Transverse colon (tissue), 4 donors: ENCODE data around the gene FASTKD1. TPM values are rescaled to one million over a fixed set of nuclear protein-coding genes. Genes with fewer than 3 reads are reported as not detected.
"Not testable (repeated sequence)": the region's sequence is repeated elsewhere in the genome, so short reads cannot be mapped to it uniquely, and the experiment has no call there.

ENCODE experiments used
- DNase-seq: peaks from one replicate; pipeline ENCODE4 v3.0.0-alpha.2; 2019
- H3K27ac ChIP-seq, 4 donors: fragments of 200-600 bp; sonication (generic); 2 replicates each; pipeline ENCODE4 v1.5.1; 2016 to 2018; ENCODE audit warnings: inconsistent platforms in 4 of 4
- H3K27me3 ChIP-seq: fragments of 200-600 bp; sonication (generic); 2 replicates; pipeline ENCODE4 v1.5.1; 2017; ENCODE audit warnings: inconsistent platforms
- H3K36me3 ChIP-seq, 4 donors: fragments of 200-600 bp; sonication (generic); 2 replicates each; pipeline ENCODE4 v1.5.1; 2017 to 2019; ENCODE audit warnings: inconsistent platforms in 4 of 4
- H3K4me1 ChIP-seq, 4 donors: fragments of 200-600 bp; sonication (generic); 2 replicates each; pipeline ENCODE4 v1.5.1; 2017 to 2020; ENCODE audit warnings: inconsistent platforms in 4 of 4
- H3K4me3 ChIP-seq, 4 donors: fragments of 200-600 bp; sonication (generic); 1 replicate in 1 of 4; 2 replicates in 3 of 4; pipeline versions ENCODE4 v1.5.1 to v1.6.1; 2017 to 2019; ENCODE audit warnings: inconsistent platforms in 4 of 4
- H3K9me3 ChIP-seq, 2 donors: fragments of 200-600 bp; sonication (generic); 2 replicates each; pipeline ENCODE4 v1.5.1; 2017 to 2019; ENCODE audit warnings: inconsistent platforms in 2 of 2
- EP300 ChIP-seq: sonication (generic); formaldehyde crosslinking; IDR thresholded peaks from one replicate; pipeline ENCODE4 v1.6.1; 2017; ENCODE audit warnings: antibody characterized with exemption, low read depth
- POLR2A ChIP-seq: fragments of 450-650 bp; IDR thresholded peaks from one replicate; pipeline ENCODE4 v1.6.1; 2016; ENCODE audit warnings: antibody characterized with exemption, mild to moderate bottlenecking, moderate library complexity
- POLR2AphosphoS5 ChIP-seq, 3 donors: sonication (generic); formaldehyde crosslinking; IDR thresholded peaks; one replicate each; pipeline ENCODE4 v1.6.1; 2016; ENCODE audit warnings: antibody characterized with exemption in 3 of 3
- WGBS, 2 donors: methylation state at CpG; one replicate each; pipeline ENCODE4 v1.1.5; 2018; ENCODE audit warnings: low coverage in 1 of 2; 5-methylcytosine and 5-hydroxymethylcytosine counted together
- in situ Hi-C, 4 donors: fragments of 200-750 bp; cut with MboI; loops; one replicate each; pipeline versions ENCODE4 v1.15.0 to v1.15.1; 2017; ENCODE audit warnings: low sequenced_read_pairs in 3 of 4, low pct_ligation_motif_present in 1 of 4, low pct_unique_long_range_greater_than_20kb in 1 of 4
- intact Hi-C: fragments of 100-400 bp; cut with DNase I; formaldehyde crosslinking; loops from one replicate; pipeline ENCODE4 v1.15.1; 2023; ENCODE audit warnings: low total_unique reads
- total RNA-seq, 4 donors: library from RNA; depleted of rRNA; stranded (reverse); fragments of >200 nt; gene quantifications; one replicate each; pipeline ENCODE4 v1.1.0, GENCODE V29; 2016
- TF ChIP-seq, protein P1 (sequence below), 5 experiments: fragments of 200-600 bp in 3 of 5; fragments of 450-650 bp in 2 of 5; sonication (generic) in 3 of 5; IDR thresholded peaks; 1 replicate in 2 of 5; 2 replicates in 3 of 5; pipeline ENCODE4 v1.5.1; 2016 to 2017; ENCODE audit warnings: antibody characterized with exemption in 5 of 5, inconsistent platforms in 3 of 5, mild to moderate bottlenecking in 2 of 5, moderate library complexity in 1 of 5

The FASTKD1 gene
- total RNA-seq, 4 donors from 2014 or later = 19.5 to 77.2 (median 64.7) TPM

DNA sequence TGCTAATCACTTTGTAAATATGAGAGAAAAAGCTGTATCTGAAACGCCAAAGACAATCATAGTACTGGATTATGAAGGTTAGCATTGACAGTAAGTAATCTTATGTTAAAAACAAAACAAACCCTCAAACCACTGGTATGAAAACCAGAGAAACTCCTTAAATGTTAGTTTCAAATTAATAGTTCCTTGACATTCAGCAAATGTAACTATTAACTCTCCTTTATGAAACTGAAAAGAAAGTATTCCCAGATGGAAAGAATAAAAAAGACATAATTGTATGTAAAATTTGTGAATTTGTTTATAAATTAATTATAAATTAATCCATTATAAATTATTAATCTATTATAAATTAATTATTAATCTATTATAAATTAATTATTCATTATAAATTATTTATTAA, 12.3 kb downstream of the FASTKD1 start:
- in situ Hi-C loops = loop anchor here in 1 of 4 donors (10.0 kb wide), 1 partner anchor 97 kb away; no protein-coding TSS in a partner anchor

DNA sequence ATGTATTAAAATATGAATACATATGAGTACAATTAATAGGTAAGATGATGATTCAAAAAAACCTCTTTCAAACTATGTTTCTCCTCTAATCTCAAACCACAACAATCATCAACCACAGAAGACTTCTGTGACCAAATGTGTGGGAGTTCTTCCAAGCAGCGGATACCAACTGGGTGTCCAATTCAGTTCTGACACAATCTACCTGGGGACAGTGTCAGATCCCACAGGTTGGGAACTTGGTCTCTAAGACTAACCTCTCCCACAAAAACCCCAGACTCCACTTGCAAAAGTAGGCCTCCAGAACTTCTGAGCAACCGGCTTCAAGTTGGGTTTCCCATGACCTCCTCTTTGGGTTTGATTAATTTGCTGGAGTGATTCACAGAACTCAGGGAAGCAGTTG, 26.9 kb downstream of the FASTKD1 start:
- 88 to 100% methylated on average over 1 to 2 of the region's 2 CpGs for WGBS, 2 donors
- in situ Hi-C loops = no loop called here
- Histone ChIP-seq H3K4me1 (no peaks in the 10 kb centered on the region), H3K27ac (no peak overlapping the region), H3K36me3 (peaks cover 0 to 46% (median 2%) of the 10 kb centered on the region in 4 donors), H3K4me3 (no peak overlapping the region), H3K27me3 (no peaks in the 10 kb centered on the region), H3K9me3 (no peaks in the 10 kb centered on the region)
- TF ChIP-seq POLR2A (no peak), POLR2AphosphoS5 (IDR thresholded peaks at IDR 0.05) (no peak), EP300 (no peak)
- TF ChIP-seq, protein P1, sequence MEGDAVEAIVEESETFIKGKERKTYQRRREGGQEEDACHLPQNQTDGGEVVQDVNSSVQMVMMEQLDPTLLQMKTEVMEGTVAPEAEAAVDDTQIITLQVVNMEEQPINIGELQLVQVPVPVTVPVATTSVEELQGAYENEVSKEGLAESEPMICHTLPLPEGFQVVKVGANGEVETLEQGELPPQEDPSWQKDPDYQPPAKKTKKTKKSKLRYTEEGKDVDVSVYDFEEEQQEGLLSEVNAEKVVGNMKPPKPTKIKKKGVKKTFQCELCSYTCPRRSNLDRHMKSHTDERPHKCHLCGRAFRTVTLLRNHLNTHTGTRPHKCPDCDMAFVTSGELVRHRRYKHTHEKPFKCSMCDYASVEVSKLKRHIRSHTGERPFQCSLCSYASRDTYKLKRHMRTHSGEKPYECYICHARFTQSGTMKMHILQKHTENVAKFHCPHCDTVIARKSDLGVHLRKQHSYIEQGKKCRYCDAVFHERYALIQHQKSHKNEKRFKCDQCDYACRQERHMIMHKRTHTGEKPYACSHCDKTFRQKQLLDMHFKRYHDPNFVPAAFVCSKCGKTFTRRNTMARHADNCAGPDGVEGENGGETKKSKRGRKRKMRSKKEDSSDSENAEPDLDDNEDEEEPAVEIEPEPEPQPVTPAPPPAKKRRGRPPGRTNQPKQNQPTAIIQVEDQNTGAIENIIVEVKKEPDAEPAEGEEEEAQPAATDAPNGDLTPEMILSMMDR (IDR thresholded peaks at IDR 0.05) = no peak
- DNase-seq = no peak
- intact Hi-C loops = no loop called here

More for the DNA sequence above, 12.3 kb downstream of the FASTKD1 start:
- Histone ChIP-seq H3K27me3 (no peaks in the 10 kb centered on the region), H3K4me3 (no peak overlapping the region), H3K4me1 (no peaks in the 10 kb centered on the region), H3K9me3 (no peaks in the 10 kb centered on the region), H3K27ac (no peak overlapping the region), H3K36me3 (peaks cover 0 to 14% (median 5%) of the 10 kb centered on the region in 4 donors)
- DNase-seq = no peak
- no peak for TF ChIP-seq EP300
- TF ChIP-seq, protein P1 (IDR thresholded peaks at IDR 0.05) = no peak
- TF ChIP-seq POLR2A = no peak
- TF ChIP-seq POLR2AphosphoS5 (IDR thresholded peaks at IDR 0.05) = no peak
- intact Hi-C loops = no loop called here
- WGBS, 2 donors = 84 to 100% methylated on average over 1 of the region's 1 CpG

DNA sequence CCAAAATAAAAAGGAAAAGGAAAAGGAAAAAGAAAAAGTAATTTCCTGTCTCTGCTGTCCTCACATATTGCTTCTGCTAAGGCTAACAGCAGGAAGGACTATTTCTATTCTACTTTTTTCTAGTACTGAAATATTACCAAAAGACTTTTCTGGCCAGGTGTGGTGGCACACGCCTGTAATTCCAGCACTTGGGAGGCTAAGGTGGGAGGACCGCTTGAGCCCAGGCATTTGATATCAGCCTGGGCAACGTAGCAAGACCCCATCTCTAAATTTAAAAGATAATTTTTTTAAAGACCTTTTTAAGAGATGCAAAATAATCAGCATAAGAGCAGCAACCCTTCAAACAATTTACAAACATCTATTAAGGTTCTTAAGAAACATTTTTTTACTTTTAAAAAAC, 31.2 kb downstream of the FASTKD1 start:
- Histone ChIP-seq H3K36me3 (peaks cover 0 to 60% (median 3%) of the 10 kb centered on the region in 4 donors), H3K27me3 (no peaks in the 10 kb centered on the region), H3K4me1 (no peaks in the 10 kb centered on the region), H3K4me3 (no peak overlapping the region), H3K27ac (no peak overlapping the region), H3K9me3 (no peaks in the 10 kb centered on the region)
- in situ Hi-C loops (no loop called here), intact Hi-C loops (no loop called here)
- 77 to 93% methylated on average over 3 of the region's 3 CpGs for WGBS, 2 donors
- DNase-seq = no peak
- TF ChIP-seq POLR2AphosphoS5 (IDR thresholded peaks at IDR 0.05) (no peak), POLR2A (no peak), EP300 (no peak)
- TF ChIP-seq, protein P1 (IDR thresholded peaks at IDR 0.05) = no peak

DNA sequence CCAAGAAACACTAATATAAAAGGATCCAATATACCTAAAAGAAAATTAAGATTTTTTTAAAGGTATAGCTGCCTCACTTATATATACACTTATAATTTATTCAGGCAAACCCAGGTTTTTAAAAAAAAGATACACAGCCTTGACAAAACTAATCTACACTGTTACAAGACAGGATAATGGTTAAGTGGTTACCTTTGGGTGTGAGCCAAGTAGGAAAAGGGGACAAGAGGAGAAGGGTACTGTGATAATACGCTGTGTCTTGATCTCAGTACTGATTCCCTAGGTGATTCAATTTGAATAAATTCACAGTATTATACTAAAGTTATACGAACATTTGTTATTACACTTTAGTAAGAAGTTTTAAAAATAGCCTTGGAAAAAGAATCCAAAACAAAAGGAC, 33.5 kb downstream of the FASTKD1 start:
- in situ Hi-C loops (no loop called here), intact Hi-C loops (no loop called here)
- H3K9me3 ChIP-seq = no peaks in the 10 kb centered on the region
- H3K36me3 ChIP-seq = peaks cover 0 to 47% (median 7%) of the 10 kb centered on the region in 4 donors
- no peaks in the 10 kb centered on the region for H3K4me1 ChIP-seq
- no peak overlapping the region for H3K4me3 ChIP-seq
- H3K27ac ChIP-seq = no peak overlapping the region
- no peak for DNase-seq
- TF ChIP-seq, protein P1 (IDR thresholded peaks at IDR 0.05) = no peak
- TF ChIP-seq POLR2AphosphoS5 (IDR thresholded peaks at IDR 0.05) (no peak), EP300 (no peak), POLR2A (no peak)
- H3K27me3 ChIP-seq = no peaks in the 10 kb centered on the region
- WGBS, 2 donors = 85 to 90% methylated on average over 2 of the region's 2 CpGs

DNA sequence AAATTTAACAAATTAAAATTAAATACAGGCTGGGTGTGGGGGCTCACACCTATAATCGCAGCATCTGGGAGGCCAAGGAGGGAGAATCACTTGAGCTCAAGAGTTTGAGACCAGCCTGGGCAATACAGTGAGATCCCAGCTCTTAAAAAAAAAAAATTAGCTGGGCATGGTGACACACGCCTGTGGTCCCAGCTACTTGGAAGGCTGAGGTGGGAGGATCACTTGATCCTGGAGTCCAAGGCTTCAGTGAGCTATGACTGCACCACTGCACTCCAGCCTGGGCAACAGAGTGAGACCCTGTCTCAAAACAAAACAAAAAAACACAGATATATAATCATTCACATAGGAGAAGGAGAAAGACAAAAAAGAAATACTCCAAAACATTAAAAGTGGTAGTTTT, 34.2 kb downstream of the FASTKD1 start:
- H3K4me1 ChIP-seq, H3K9me3 ChIP-seq, H3K4me3 ChIP-seq, H3K27me3 ChIP-seq, in situ Hi-C loops, DNase-seq, intact Hi-C loops, H3K27ac ChIP-seq: not testable (repeated sequence)
- WGBS, 2 donors = 92 to 100% methylated on average over 2 of the region's 2 CpGs
- H3K36me3 ChIP-seq = peaks cover 0 to 47% (median 7%) of the 10 kb centered on the region in 4 donors
